Kidney epithelial cell (primary cell): ENCODE results near the gene MGAT1. TPM values are rescaled to one million over a fixed set of nuclear protein-coding genes. Genes with fewer than 3 reads are reported as not detected.

ENCODE experiments used
- DNase-seq: peaks from one replicate; pipeline ENCODE4 v3.0.0-alpha.2; 2010; ENCODE audit warnings: low read depth
- H3K27me3 ChIP-seq: 2 replicates; pipeline ENCODE4 v1.6.0; 2011; ENCODE audit warnings: low read length; ENCODE audit not compliant: control insufficient read depth, insufficient read depth
- H3K36me3 ChIP-seq: 2 replicates; pipeline ENCODE4 v1.5.1; 2011; ENCODE audit warnings: low read length; ENCODE audit not compliant: control insufficient read depth, insufficient read depth
- H3K4me3 ChIP-seq: 2 replicates; pipeline ENCODE4 v1.5.1; 2011; ENCODE audit warnings: low read depth, mild to moderate bottlenecking, control low read depth, low read length
- total RNA-seq: library from RNA; depleted of rRNA; stranded (reverse); fragments of >200 nt; gene quantifications from 2 replicates; pipeline ENCODE4 v1.2.3, GENCODE V29; 2015
- TF ChIP-seq, protein P1 (sequence below): IDR thresholded peaks from 2 replicates; pipeline ENCODE4 v1.5.1; 2011; ENCODE audit warnings: mild to moderate bottlenecking, moderate library complexity, low read length, control low read depth, inconsistent platforms; ENCODE audit not compliant: insufficient read depth, poor library complexity, severe bottlenecking

MGAT1 gene
- total RNA-seq, 1 donor from 2014 or later: 95.4 TPM

DNA sequence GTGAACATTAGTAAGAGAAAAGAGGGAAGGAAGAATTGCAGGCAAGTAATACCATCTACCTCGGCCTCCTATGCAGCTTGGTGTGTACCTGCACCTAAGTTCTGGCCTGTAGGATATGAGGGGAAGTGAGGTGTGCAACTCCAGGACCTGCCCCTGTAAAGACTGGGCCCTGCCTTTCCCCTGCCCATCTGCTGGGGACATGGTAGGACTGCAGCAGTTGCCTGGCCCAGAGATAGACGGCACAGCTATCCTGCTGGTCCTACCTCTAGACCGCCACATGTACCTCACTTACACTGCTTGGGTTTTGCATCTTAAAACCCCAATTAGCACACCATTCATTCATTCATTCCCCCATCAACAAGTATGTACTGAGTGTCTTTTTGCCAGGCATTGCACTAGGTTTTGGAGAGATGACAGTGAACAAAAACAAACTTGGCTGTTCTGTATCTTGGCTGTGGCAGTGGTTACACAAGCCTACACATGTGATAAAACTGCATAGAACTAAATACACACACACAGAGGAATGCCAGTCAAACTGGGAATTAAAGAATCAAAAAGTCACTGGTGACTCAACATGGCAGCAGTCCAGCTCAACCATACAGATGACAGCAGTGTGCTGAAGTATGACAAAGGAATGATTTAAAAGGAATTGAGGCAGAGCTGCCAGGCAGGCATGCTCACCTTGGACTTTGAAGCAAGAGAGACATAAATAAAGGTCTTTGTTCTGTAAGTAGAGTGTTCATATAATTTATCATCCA, 23.3 kb upstream of the MGAT1 start:
- Histone ChIP-seq H3K27me3 (no peaks in the 10 kb centered on the region), H3K4me3 (no peak overlapping the region), H3K36me3 (no peaks in the 10 kb centered on the region)
- DNase-seq: peak; percentile 79
- TF ChIP-seq, protein P1, sequence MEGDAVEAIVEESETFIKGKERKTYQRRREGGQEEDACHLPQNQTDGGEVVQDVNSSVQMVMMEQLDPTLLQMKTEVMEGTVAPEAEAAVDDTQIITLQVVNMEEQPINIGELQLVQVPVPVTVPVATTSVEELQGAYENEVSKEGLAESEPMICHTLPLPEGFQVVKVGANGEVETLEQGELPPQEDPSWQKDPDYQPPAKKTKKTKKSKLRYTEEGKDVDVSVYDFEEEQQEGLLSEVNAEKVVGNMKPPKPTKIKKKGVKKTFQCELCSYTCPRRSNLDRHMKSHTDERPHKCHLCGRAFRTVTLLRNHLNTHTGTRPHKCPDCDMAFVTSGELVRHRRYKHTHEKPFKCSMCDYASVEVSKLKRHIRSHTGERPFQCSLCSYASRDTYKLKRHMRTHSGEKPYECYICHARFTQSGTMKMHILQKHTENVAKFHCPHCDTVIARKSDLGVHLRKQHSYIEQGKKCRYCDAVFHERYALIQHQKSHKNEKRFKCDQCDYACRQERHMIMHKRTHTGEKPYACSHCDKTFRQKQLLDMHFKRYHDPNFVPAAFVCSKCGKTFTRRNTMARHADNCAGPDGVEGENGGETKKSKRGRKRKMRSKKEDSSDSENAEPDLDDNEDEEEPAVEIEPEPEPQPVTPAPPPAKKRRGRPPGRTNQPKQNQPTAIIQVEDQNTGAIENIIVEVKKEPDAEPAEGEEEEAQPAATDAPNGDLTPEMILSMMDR: no peak

DNA sequence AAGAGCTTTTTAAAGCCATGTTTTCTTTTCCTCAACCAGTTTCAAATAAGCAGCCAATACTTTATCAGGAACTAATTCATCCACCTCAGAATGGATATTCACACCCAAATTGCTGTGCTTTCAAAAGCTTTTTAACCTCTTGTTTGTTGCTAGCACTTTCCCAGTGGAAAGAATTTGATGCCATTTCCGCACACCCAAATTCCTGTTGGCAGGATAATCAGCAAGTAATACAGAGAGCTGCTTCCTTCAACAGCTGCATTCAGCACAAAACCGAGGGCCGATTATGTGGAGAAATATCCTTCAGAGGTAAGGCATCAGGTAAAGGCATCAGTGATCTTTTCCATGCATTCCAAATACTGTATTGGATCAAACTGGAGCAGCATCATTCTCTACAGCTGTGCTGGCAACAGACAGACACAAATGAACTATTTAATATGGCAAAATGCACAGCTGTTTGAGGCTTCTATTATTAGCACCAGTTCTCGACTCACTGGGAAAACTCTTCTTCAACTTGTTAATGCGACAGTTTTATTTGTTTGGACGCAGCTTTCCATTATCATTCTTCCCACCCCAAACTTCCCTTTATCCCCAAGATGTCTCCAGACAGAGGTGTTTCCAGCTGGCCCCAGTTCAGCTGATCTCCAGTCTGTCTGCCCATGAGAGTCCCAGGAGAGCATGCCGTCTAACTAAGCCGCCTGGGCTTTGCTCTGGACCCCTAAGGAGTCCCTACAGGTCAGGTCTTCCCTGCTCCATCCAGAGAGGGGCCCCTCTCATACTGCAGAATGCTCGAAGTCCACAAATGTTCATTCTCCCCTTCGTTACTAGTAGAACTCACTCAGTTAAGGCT, 22.2 kb upstream of the MGAT1 start:
- DNase-seq: no peak
- TF ChIP-seq, protein P1: no peak
- Histone ChIP-seq H3K36me3 (no peaks in the 10 kb centered on the region), H3K4me3 (no peak overlapping the region), H3K27me3 (no peaks in the 10 kb centered on the region)

DNA sequence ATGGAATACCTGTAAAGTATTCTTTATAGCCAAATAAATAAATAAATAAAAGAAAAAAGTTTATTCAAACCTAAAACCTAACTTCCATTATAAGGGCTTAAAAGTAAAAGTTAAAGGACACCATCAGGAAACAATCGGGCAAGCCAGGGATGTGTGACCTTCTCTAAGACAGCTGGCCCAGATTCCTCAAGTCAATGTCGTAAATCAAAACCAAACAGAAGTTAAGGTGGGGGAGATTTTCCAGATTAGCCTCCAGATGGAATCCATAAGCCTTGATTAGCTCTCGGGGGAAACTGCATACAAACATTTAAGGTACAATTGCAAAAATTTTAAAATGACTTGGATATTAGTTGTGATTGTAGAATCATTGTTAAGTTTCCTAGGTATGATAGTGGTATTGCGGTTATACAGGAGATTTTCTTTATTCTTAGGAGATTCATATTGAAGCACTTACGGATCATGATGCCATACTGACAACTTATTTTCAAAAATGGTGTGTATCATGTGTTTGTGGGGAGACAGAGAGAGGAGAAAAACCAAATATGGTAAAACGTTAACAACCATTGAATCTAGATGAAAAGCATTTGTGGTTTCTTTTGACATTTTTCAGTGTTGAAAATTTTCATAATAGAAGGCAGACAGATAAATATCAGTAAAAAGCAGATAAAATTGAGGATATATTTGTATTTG, 21.5 kb upstream of the MGAT1 start:
- H3K27me3 ChIP-seq: no peaks in the 10 kb centered on the region
- H3K36me3 ChIP-seq: no peaks in the 10 kb centered on the region
- H3K4me3 ChIP-seq: no peak overlapping the region
- no peak for DNase-seq
- TF ChIP-seq, protein P1: no peak

DNA sequence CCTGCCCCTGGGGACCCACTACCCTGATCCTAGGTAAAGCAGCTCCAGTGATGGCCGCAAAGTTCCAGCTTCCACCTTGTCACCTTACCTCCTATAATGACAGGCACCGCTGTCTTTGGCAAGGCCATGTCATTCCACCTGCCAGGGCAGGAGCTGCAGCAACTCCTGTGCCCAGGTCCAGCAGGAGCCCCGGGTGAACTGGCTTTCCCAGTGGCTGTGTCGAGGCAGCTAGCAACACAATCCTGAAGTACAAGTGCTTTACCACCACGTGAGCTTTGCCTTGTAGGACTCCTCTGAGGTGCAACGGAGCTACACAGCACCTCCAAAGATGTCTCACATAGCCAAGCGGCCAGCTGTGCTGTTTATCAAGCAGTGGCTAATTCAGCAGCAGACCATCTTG, 20.7 kb upstream of the MGAT1 start:
- Histone ChIP-seq H3K27me3 (no peaks in the 10 kb centered on the region), H3K36me3 (no peaks in the 10 kb centered on the region), H3K4me3 (no peak overlapping the region)
- TF ChIP-seq, protein P1: no peak
- DNase-seq: no peak

DNA sequence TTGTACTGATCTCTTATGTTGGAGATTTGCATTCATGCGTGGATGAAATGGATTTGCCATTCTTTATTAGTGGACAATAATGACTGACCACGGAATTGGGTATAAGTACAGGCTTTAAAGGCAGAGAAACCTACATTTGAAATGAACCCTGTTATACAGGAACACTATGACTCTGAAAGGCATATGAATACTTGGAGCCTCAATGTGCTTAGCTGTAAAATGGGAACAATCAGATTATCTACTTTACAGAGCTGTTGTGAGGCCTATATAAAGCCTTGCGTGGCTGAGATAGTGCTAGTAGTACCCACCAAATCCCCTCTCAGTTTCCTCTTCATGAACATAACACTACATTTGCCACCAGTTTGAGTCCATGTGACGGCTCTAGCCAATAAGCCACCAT, 18.9 kb upstream of the MGAT1 start:
- Histone ChIP-seq H3K36me3 (no peaks in the 10 kb centered on the region), H3K27me3 (no peaks in the 10 kb centered on the region), H3K4me3 (no peak overlapping the region)
- TF ChIP-seq, protein P1: no peak
- no peak for DNase-seq
